Spinal cord (tissue), 10 donors: ENCODE measurements around the gene MBOAT1. TPM values are rescaled to one million over a fixed set of nuclear protein-coding genes. Genes with fewer than 3 reads are reported as not detected.
A peak's percentile ranks its signal among the peaks of the same experiment; 100 is the strongest.

Source experiments
- DNase-seq, 6 donors: peaks; one replicate each; pipeline versions ENCODE4 v3.0.0 to v3.0.0-alpha.2; 2013 to 2015; ENCODE audit warnings: low spot score in 6 of 6, low read depth in 4 of 6
- H3K27ac ChIP-seq: one replicate; pipeline ENCODE4 v1.5.1; 2013; ENCODE audit warnings: low read depth, low read length, control low read depth
- H3K27me3 ChIP-seq: one replicate; pipeline ENCODE4 v1.6.1; 2013; ENCODE audit warnings: low read length; ENCODE audit not compliant: control insufficient read depth, insufficient read depth
- H3K36me3 ChIP-seq: one replicate; pipeline ENCODE4 v1.6.1; 2013; ENCODE audit warnings: low read length; ENCODE audit not compliant: control insufficient read depth, insufficient read depth
- H3K4me1 ChIP-seq: one replicate; pipeline ENCODE4 v1.6.1; 2013; ENCODE audit warnings: low read length; ENCODE audit not compliant: control insufficient read depth, insufficient read depth
- H3K4me3 ChIP-seq: one replicate; pipeline ENCODE4 v1.5.1; 2013; ENCODE audit warnings: low read depth, low read length, control low read depth
- H3K9me3 ChIP-seq: one replicate; pipeline ENCODE4 v1.6.1; 2013; ENCODE audit warnings: low read length; ENCODE audit not compliant: control insufficient read depth, insufficient read depth
- WGBS: methylation state at CpG from one replicate; pipeline ENCODE4 v1.1.5; 2013; ENCODE audit warnings: missing lambda C conversion rate; ENCODE audit not compliant: insufficient coverage; 5-methylcytosine and 5-hydroxymethylcytosine counted together
- polyA plus RNA-seq, 2 donors: library from polyadenylated mRNA; unstranded; fragments of 120-200 nt; gene quantifications; one replicate each; pipeline ENCODE4 v1.2.1, GENCODE V29; 2013; ENCODE audit not compliant: insufficient read length in 2 of 2
- total RNA-seq, 2 donors: library from RNA; depleted of rRNA in 1 of 2; stranded (reverse); fragments of 120-200 nt in 1 of 2; fragments of >200 nt in 1 of 2; gene quantifications; one replicate each; pipeline versions ENCODE4 v1.2.3 to v1.2.4, GENCODE V29; 2013 to 2014
- donor health status: healthy.

The MBOAT1 gene
- total and polyA plus RNA-seq, 4 donors: 2.5 to 18.5 (median 9.7) TPM

DNA sequence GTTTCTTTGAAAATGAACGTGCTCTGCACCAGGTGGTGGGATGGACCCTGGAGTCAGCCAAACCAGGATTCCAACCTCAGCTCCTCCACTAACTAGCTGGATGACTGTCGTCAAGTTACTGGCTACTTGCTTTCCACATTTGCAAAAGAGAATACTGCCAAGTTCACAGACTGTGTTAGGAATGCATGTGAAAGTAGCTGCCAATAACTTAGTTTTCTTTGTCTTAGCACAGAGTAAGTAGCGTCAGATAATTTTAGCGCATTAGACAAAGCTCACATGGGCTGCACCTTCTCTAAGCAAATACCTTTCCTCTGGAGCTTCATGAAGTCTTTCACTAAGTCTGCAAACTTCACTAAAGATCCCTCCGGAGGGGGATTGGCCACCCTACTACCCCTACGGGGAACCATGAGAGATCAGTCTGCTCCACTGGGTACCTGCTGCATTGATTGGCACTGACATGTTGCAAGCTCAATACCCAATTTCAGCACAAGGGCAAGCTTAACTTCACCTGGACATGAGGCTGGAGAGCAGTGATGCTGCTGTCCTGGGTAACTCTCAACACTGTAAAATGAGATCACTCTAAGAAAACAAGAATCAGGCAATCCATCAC is 113.9 kb downstream of the MBOAT1 start:
- H3K36me3 ChIP-seq: no peaks in the 10 kb centered on the region
- H3K9me3 ChIP-seq: no peaks in the 10 kb centered on the region
- no peaks in the 10 kb centered on the region for H3K27me3 ChIP-seq
- H3K27ac ChIP-seq: no peak overlapping the region
- H3K4me1 ChIP-seq: no peaks in the 10 kb centered on the region
- 79% methylated on average over 5 of the region's 6 CpGs for WGBS
- peak in 1 of 6 donors; percentile 15 for DNase-seq
- no peak overlapping the region for H3K4me3 ChIP-seq

- no peak overlapping the region for H3K4me3 ChIP-seq
- H3K27me3 ChIP-seq: no peaks in the 10 kb centered on the region
- 73% methylated on average over 6 of the region's 6 CpGs for WGBS
- no peaks in the 10 kb centered on the region for H3K4me1 ChIP-seq
- H3K27ac ChIP-seq: no peak overlapping the region
- H3K9me3 ChIP-seq: no peaks in the 10 kb centered on the region
- DNase-seq: peak in 1 of 6 donors; percentile 34
- H3K36me3 ChIP-seq: no peaks in the 10 kb centered on the region
Measured at GRCh38 chr6:20096536-20096935, 115.7 kb downstream of the MBOAT1 start.

DNA sequence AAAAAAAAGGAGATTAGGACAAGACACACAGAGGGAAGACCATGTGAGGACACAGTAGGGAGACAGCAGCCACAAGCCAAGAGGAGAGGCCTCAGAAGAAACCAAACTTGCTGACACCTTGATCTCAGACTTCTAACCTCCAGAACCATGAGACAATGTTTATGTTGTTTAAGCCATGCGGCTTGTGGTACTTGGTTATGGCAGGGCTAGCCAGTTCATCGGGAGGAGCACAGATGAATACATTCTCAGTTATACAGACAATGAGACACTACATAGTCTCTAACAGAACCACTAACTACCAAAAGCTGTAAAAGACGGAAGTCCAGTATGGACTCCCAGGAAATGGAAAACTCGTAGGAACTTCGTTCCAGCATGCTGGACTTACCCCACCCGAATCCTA is 116.8 kb downstream of the MBOAT1 start:
- Histone ChIP-seq H3K4me3 (no peak overlapping the region), H3K9me3 (no peaks in the 10 kb centered on the region), H3K27ac (no peak overlapping the region), H3K4me1 (no peaks in the 10 kb centered on the region), H3K36me3 (no peaks in the 10 kb centered on the region), H3K27me3 (no peaks in the 10 kb centered on the region)
- 89% methylated on average over 5 of the region's 6 CpGs for WGBS
- no peak for DNase-seq

DNA sequence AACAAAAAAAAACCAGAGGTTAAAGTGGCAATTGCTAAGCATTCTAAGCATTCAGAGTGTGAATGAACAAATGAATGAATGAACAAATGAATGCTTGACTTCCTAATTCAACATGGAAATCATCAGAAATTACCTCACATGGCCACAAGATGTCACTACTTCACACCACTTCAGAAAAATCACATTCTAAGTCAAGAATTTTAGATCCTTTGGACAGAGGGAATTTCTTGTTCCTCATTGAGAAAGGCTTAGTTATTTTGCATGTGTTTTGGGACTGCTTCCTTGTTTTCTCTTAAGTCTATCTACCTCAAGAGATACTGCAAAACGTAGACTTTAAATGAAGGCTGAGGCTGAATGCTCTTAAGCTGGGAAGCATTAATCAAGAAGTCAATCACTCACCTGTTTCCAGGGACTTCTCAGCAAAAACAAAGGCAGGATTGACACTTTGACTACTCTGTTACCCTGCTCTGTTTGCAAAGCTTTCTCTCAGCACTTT is 120.2 kb downstream of the MBOAT1 start:
- no CpG with 5 or more reads among the region's 1 CpG for WGBS
- Histone ChIP-seq H3K36me3 (no peaks in the 10 kb centered on the region), H3K9me3 (no peaks in the 10 kb centered on the region), H3K4me1 (no peaks in the 10 kb centered on the region), H3K27ac (no peak overlapping the region), H3K4me3 (no peak overlapping the region), H3K27me3 (no peaks in the 10 kb centered on the region)
- peak; percentile 32 to 91 (median 48) for DNase-seq

DNA sequence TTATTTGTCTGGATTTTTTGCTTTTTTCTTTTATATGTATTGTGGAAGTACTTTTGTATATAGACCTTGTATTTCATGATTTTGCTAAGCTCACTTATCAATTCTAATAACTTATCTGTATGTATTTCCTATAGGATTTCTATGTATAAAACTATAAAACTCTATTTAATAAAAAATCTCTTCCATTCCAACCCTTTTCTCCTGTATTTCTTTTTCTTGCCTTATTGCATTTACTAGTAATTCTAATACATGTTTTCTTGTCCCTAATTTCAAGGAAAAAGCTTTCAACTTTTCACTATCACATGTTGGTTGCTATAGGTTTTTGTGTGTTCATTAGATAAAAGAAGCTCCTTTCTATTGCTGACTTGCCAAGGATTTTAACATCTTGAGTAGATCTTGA is 125.3 kb downstream of the MBOAT1 start:
- DNase-seq: no peak
- Histone ChIP-seq H3K36me3 (no peaks in the 10 kb centered on the region), H3K27me3 (no peaks in the 10 kb centered on the region), H3K27ac (no peak overlapping the region), H3K4me1 (no peaks in the 10 kb centered on the region), H3K9me3 (no peaks in the 10 kb centered on the region), H3K4me3 (no peak overlapping the region)

GRCh38 chr6:20085817-20086216 is 126.5 kb downstream of the MBOAT1 start:
- no peak for DNase-seq
- Histone ChIP-seq H3K9me3 (no peaks in the 10 kb centered on the region), H3K4me3 (no peak overlapping the region), H3K4me1 (no peaks in the 10 kb centered on the region), H3K36me3 (no peaks in the 10 kb centered on the region), H3K27me3 (no peaks in the 10 kb centered on the region), H3K27ac (no peak overlapping the region)
- WGBS: 86% methylated on average over 2 of the region's 2 CpGs

DNA sequence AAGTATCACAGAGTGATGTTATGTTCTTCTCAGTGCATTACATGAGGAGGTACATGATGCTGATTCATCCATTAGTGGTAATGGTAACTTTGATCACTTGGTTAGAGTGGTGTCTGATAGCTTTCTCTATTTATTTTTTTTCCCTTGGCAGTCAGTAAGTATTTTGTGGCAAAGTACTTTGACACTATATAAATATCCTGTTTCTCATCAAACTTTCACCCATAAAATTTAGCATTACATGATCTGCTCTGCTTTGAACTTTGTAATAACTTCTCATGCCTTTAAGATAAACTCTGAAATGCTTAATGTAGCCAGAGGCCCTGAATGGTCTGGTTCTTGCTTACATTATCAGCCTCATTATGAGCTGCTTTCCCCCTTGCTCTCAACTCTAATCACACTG is 127.9 kb downstream of the MBOAT1 start:
- Histone ChIP-seq H3K27me3 (no peaks in the 10 kb centered on the region), H3K27ac (no peak overlapping the region), H3K4me1 (no peaks in the 10 kb centered on the region), H3K9me3 (no peaks in the 10 kb centered on the region), H3K36me3 (no peaks in the 10 kb centered on the region), H3K4me3 (no peak overlapping the region)
- DNase-seq: no peak

- Histone ChIP-seq H3K4me3 (no peak overlapping the region), H3K27ac (no peak overlapping the region), H3K36me3 (no peaks in the 10 kb centered on the region), H3K4me1 (peaks cover 8% of the 10 kb centered on the region), H3K27me3 (peaks cover 2% of the 10 kb centered on the region), H3K9me3 (no peaks in the 10 kb centered on the region)
- WGBS: 87% methylated on average over 5 of the region's 6 CpGs
- no peak for DNase-seq
Measured at GRCh38 chr6:20071998-20072397, 140.3 kb downstream of the MBOAT1 start.

- Histone ChIP-seq H3K4me1 (peaks cover 8% of the 10 kb centered on the region), H3K4me3 (no peak overlapping the region), H3K9me3 (no peaks in the 10 kb centered on the region), H3K36me3 (no peaks in the 10 kb centered on the region), H3K27ac (no peak overlapping the region), H3K27me3 (peaks cover 2% of the 10 kb centered on the region)
- no peak for DNase-seq
- WGBS: 86% methylated on average over 3 of the region's 3 CpGs
Measured at GRCh38 chr6:20070047-20070446, 142.2 kb downstream of the MBOAT1 start.

DNA sequence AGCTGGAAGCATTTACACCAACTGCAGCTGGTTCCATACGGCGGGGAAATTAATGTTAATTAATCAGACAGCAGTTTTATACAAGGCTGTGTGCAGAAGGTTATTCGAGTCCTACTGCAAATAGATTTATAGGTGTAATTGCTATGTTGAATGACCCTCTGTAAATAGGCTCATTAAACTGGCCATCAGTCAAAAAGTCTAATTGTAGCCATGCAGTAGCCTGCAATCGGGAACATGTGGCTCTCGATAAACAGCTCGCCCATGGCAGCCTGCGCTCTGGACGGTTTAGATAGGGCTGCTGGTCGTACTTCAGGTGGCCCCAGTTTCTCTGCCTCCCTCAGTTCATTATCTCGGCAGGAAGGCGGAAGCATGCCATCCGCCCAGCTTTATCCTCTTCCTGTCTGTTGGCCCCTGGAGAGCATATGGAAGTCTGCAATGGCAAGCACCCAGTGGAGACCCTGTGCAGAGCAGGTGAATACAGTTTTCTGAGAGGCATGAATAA is 143.2 kb downstream of the MBOAT1 start:
- peaks cover 2% of the 10 kb centered on the region for H3K27me3 ChIP-seq
- peaks cover 8% of the 10 kb centered on the region for H3K4me1 ChIP-seq
- H3K9me3 ChIP-seq: no peaks in the 10 kb centered on the region
- no peaks in the 10 kb centered on the region for H3K36me3 ChIP-seq
- H3K4me3 ChIP-seq: no peak overlapping the region
- WGBS: 44% methylated on average over 12 of the region's 12 CpGs
- DNase-seq: peak in 1 of 6 donors; percentile 87
- no peak overlapping the region for H3K27ac ChIP-seq
